Neuronal stem cell (in vitro differentiated cells): Measurements from ENCODE around the gene MDH1B.
A peak's percentile ranks its signal among the peaks of the same experiment; 100 is the strongest.
"Not testable (repeated sequence)": the region's sequence is repeated elsewhere in the genome, so short reads cannot be mapped to it uniquely, and the experiment has no call there.

Experiments
- DNase-seq: peaks from one replicate; pipeline ENCODE4 v3.0.0-alpha.2; 2013; ENCODE audit warnings: low spot score
- H2AFZ ChIP-seq: one replicate; pipeline ENCODE4 v1.6.1; 2013; ENCODE audit warnings: mild to moderate bottlenecking, low read length, inconsistent platforms
- H2AK5ac ChIP-seq: 2 replicates; pipeline ENCODE4 v1.6.1; 2013; ENCODE audit warnings: low read depth, mild to moderate bottlenecking, inconsistent platforms, low read length, moderate library complexity, mixed read lengths
- H2BK120ac ChIP-seq: 2 replicates; pipeline ENCODE4 v1.6.1; 2013; ENCODE audit warnings: low read depth, mild to moderate bottlenecking, inconsistent platforms, low read length, moderate library complexity, mixed read lengths
- H2BK12ac ChIP-seq: one replicate; pipeline ENCODE4 v1.6.1; 2013; ENCODE audit warnings: low read length, inconsistent platforms
- H2BK15ac ChIP-seq: 2 replicates; pipeline ENCODE4 v1.6.1; 2013; ENCODE audit warnings: mild to moderate bottlenecking, low read length, inconsistent platforms, mixed read lengths
- H2BK5ac ChIP-seq: one replicate; pipeline ENCODE4 v1.6.1; 2013; ENCODE audit warnings: inconsistent platforms, mild to moderate bottlenecking, low read length, moderate library complexity
- H3K14ac ChIP-seq: one replicate; pipeline ENCODE4 v1.6.1; 2013; ENCODE audit warnings: low read length, inconsistent platforms
- H3K18ac ChIP-seq: 2 replicates; pipeline ENCODE4 v1.6.1; 2013; ENCODE audit warnings: low read length, inconsistent platforms
- H3K23ac ChIP-seq: 2 replicates; pipeline ENCODE4 v1.6.1; 2013; ENCODE audit warnings: low read depth, mild to moderate bottlenecking, mixed read lengths, low read length, inconsistent platforms; ENCODE audit not compliant: poor library complexity
- H3K27ac ChIP-seq: replicated peaks from 3 replicates; pipeline ENCODE4 v1.5.1; 2013; ENCODE audit warnings: low read length, inconsistent platforms
- H3K27me3 ChIP-seq, 3 experiments: 2 replicates each; pipeline ENCODE4 v1.6.1; 2013; ENCODE audit warnings: low read length in 3 of 3, mild to moderate bottlenecking in 2 of 3, inconsistent platforms in 1 of 3, low read depth in 1 of 3, mixed read lengths in 1 of 3, moderate library complexity in 1 of 3; ENCODE audit not compliant: control insufficient read depth in 3 of 3, insufficient read depth in 3 of 3
- H3K36me3 ChIP-seq, 2 donors: replicated peaks in 1 of 2; 2 replicates each; pipeline ENCODE4 v1.6.1; 2013; ENCODE audit warnings: low read length in 2 of 2; ENCODE audit not compliant: control insufficient read depth in 2 of 2, insufficient read depth in 2 of 2
- H3K4ac ChIP-seq: 2 replicates; pipeline ENCODE4 v1.6.1; 2013; ENCODE audit warnings: inconsistent platforms, mild to moderate bottlenecking, low read length, moderate library complexity
- H3K4me1 ChIP-seq, 2 donors: 1 replicate in 1 of 2; 2 replicates in 1 of 2; pipeline ENCODE4 v1.6.1; 2013; ENCODE audit warnings: low read length in 2 of 2, low read depth in 1 of 2; ENCODE audit not compliant: control insufficient read depth in 2 of 2, insufficient read depth in 1 of 2
- H3K4me2 ChIP-seq: one replicate; pipeline ENCODE4 v1.6.1; 2013; ENCODE audit warnings: mild to moderate bottlenecking, low read length, inconsistent platforms; ENCODE audit not compliant: insufficient read depth, poor library complexity, severe bottlenecking
- H3K4me3 ChIP-seq, 2 donors: 2 replicates each; pipeline ENCODE4 v1.5.1; 2013; ENCODE audit warnings: low read length in 2 of 2, mild to moderate bottlenecking in 2 of 2, inconsistent platforms in 1 of 2, moderate library complexity in 1 of 2
- H3K79me1 ChIP-seq: one replicate; pipeline ENCODE4 v1.6.1; 2013; ENCODE audit warnings: low read depth, mild to moderate bottlenecking, inconsistent platforms, low read length, moderate library complexity
- H3K9ac ChIP-seq: one replicate; pipeline ENCODE4 v1.6.1; 2013; ENCODE audit warnings: mild to moderate bottlenecking, low read depth, low read length, inconsistent platforms; ENCODE audit not compliant: poor library complexity
- H3K9me3 ChIP-seq, 2 donors: replicated peaks in 1 of 2; 2 replicates each; pipeline versions ENCODE3 to v1.6.1; 2013; ENCODE audit warnings: low read length in 2 of 2, mild to moderate bottlenecking in 2 of 2, inconsistent platforms in 1 of 2, low read depth in 1 of 2, mixed read lengths in 1 of 2, moderate library complexity in 1 of 2; ENCODE audit not compliant: control insufficient read depth in 2 of 2, insufficient read depth in 1 of 2
- H4K8ac ChIP-seq: one replicate; pipeline ENCODE4 v1.6.1; 2013; ENCODE audit warnings: low read depth, mild to moderate bottlenecking, inconsistent platforms, low read length, moderate library complexity
- H4K91ac ChIP-seq: one replicate; pipeline ENCODE4 v1.6.1; 2013; ENCODE audit warnings: low read length, low read depth, mild to moderate bottlenecking, inconsistent platforms; ENCODE audit not compliant: poor library complexity
- WGBS, 2 donors: extraction: QIAGEN DNeasy Blood & Tissue Kit; methylation state at CpG; one replicate each; pipeline ENCODE4 v1.1.7; 2013; ENCODE audit warnings: missing lambda C conversion rate in 2 of 2, mixed read lengths in 1 of 2; ENCODE audit not compliant: insufficient read length in 2 of 2, insufficient replicate concordance in 1 of 2; ENCODE audit errors: extremely low coverage in 2 of 2; 5-methylcytosine and 5-hydroxymethylcytosine counted together

Gene MDH1B

DNA sequence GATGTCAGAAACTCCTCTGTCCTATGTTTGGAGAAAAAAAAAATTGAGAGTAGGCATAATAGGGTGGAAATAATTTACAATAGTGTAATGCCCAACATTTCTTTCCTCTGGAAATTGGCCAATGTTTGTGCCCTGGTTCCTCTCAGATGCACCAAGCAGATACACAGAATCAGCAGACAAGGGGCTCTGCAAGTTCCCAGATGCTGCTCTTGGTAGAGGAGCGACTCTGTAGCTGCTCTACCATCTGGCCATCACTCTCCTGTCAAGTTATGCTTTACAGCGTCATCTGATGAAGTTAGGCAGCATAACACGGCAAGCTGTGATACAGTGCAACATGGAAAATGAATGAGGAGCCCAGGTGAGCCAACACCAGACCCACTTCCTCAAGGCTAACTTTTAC lies 48.5 kb downstream of the MDH1B start:
- Histone ChIP-seq H4K8ac (no peak overlapping the region), H2AFZ (no peak overlapping the region), H3K4me1 (no peaks in the 10 kb centered on the region), H3K27me3 (peaks cover 0 to 26% (median 0%) of the 10 kb centered on the region in 3 experiments), H3K9ac (no peak overlapping the region), H2BK12ac (no peak overlapping the region), H2BK5ac (no peak overlapping the region), H3K23ac (no peak overlapping the region), H3K14ac (peak overlapping the region; percentile 4), H2AK5ac (no peak overlapping the region), H3K18ac (no peak overlapping the region), H4K91ac (no peak overlapping the region), H2BK120ac (no peak overlapping the region), H3K36me3 (no peaks in the 10 kb centered on the region), H3K4me3 (no peak overlapping the region), H2BK15ac (no peak overlapping the region), H3K9me3 (no peaks in the 10 kb centered on the region), H3K79me1 (peaks cover 2% of the 10 kb centered on the region), H3K4me2 (no peak overlapping the region), H3K27ac (no peak overlapping the region), H3K4ac (no peak overlapping the region)
- no CpG with 5 or more reads among the region's 3 CpGs for WGBS, 2 donors
- DNase-seq, result no peak

GRCh38 chr2:206715183-206715582 lies 49.9 kb downstream of the MDH1B start:
- H3K14ac ChIP-seq, H3K4me2 ChIP-seq, H3K4me1 ChIP-seq, H4K8ac ChIP-seq, H2BK15ac ChIP-seq, H2BK120ac ChIP-seq, H3K79me1 ChIP-seq, H2AK5ac ChIP-seq, DNase-seq, H3K23ac ChIP-seq, H4K91ac ChIP-seq, H3K9me3 ChIP-seq, H2AFZ ChIP-seq, H3K36me3 ChIP-seq, H3K9ac ChIP-seq, H3K4me3 ChIP-seq, H3K18ac ChIP-seq, H3K4ac ChIP-seq, H2BK5ac ChIP-seq, H2BK12ac ChIP-seq, H3K27ac ChIP-seq: not testable (repeated sequence)
- H3K27me3 ChIP-seq, result peaks cover 0 to 22% (median 0%) of the 10 kb centered on the region in 3 experiments
- no CpG with 5 or more reads among the region's 4 CpGs for WGBS, 2 donors

DNA sequence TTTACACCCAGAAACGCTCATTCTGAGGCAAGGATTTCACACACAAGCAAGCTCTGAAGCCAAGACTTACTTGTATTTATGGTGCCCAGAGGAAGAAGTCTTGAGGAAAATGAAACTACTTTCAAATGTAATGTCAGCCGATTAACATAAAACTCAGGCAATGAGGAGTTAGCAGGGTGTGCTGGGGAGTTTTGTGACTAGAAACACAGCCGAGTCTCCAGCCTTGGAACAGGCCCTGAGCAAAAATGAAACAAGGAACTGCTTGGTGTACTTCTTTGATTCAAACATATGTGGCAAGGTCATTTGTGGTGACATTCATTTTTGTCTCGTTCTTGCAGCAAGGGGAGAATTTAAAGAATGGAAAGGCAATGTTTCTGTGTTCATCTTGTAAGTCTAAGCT lies 51.4 kb downstream of the MDH1B start:
- no peak overlapping the region for H3K23ac ChIP-seq
- no peak for DNase-seq
- H2AK5ac ChIP-seq, result no peak overlapping the region
- H3K27me3 ChIP-seq, result peaks cover 0 to 23% (median 0%) of the 10 kb centered on the region in 3 experiments
- no peak overlapping the region for H4K91ac ChIP-seq
- no peak overlapping the region for H3K4me3 ChIP-seq
- no peak overlapping the region for H3K9ac ChIP-seq
- H3K14ac ChIP-seq, result no peak overlapping the region
- WGBS, 2 donors, result no CpG with 5 or more reads among the region's 4 CpGs
- no peaks in the 10 kb centered on the region for H3K36me3 ChIP-seq
- no peaks in the 10 kb centered on the region for H3K9me3 ChIP-seq
- H4K8ac ChIP-seq, result no peak overlapping the region
- H3K18ac ChIP-seq, result no peak overlapping the region
- no peak overlapping the region for H3K4ac ChIP-seq
- H2BK15ac ChIP-seq, result no peak overlapping the region
- H3K79me1 ChIP-seq, result peaks cover 2% of the 10 kb centered on the region
- H3K27ac ChIP-seq, result no peak overlapping the region
- no peak overlapping the region for H2AFZ ChIP-seq
- H3K4me2 ChIP-seq, result no peak overlapping the region
- H3K4me1 ChIP-seq, result no peaks in the 10 kb centered on the region
- H2BK5ac ChIP-seq, result no peak overlapping the region
- no peak overlapping the region for H2BK12ac ChIP-seq
- no peak overlapping the region for H2BK120ac ChIP-seq

DNA sequence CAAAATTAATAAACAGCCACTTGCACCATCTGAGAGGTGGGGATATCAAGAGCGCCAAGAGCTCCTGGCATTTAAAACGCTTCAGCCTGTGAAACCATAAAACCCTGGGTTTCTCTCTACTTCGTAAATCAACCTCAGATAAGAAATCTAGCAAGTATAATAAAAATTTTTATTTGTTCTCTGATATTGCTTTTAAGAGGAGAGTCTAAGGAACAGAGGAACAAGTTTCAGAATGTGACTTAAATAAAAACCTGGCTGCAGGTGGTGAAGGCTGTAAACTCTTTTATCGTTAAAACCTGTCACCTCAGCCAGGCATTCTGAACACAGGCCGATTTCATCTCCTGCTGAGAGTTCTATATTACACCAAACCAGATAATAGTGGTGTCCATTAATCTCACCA lies 56.8 kb downstream of the MDH1B start:
- H2BK12ac ChIP-seq, result no peak overlapping the region
- no peaks in the 10 kb centered on the region for H3K4me1 ChIP-seq
- peaks cover 0 to 57% (median 0%) of the 10 kb centered on the region in 3 experiments for H3K27me3 ChIP-seq
- no peak overlapping the region for H2BK15ac ChIP-seq
- no peak overlapping the region for H2AFZ ChIP-seq
- no peak overlapping the region for H3K4ac ChIP-seq
- H3K4me3 ChIP-seq, result no peak overlapping the region
- no peak overlapping the region for H2AK5ac ChIP-seq
- no peak overlapping the region for H3K18ac ChIP-seq
- no peak for DNase-seq
- no CpG with 5 or more reads among the region's 5 CpGs for WGBS, 2 donors
- no peak overlapping the region for H3K23ac ChIP-seq
- no peak overlapping the region for H3K9ac ChIP-seq
- H3K14ac ChIP-seq, result no peak overlapping the region
- no peak overlapping the region for H3K27ac ChIP-seq
- H3K79me1 ChIP-seq, result no peaks in the 10 kb centered on the region
- H2BK5ac ChIP-seq, result no peak overlapping the region
- no peak overlapping the region for H2BK120ac ChIP-seq
- H3K9me3 ChIP-seq, result no peaks in the 10 kb centered on the region
- H4K91ac ChIP-seq, result no peak overlapping the region
- no peaks in the 10 kb centered on the region for H3K36me3 ChIP-seq
- H4K8ac ChIP-seq, result no peak overlapping the region
- H3K4me2 ChIP-seq, result no peak overlapping the region
